Measurements from ENCODE around the gene ANGPTL8. TPM values are rescaled to one million over a fixed set of nuclear protein-coding genes. Genes with fewer than 3 reads are reported as not detected.

Gene ANGPTL8
- total RNA-seq, 4 donors from 2014 or later = not detected

DNA sequence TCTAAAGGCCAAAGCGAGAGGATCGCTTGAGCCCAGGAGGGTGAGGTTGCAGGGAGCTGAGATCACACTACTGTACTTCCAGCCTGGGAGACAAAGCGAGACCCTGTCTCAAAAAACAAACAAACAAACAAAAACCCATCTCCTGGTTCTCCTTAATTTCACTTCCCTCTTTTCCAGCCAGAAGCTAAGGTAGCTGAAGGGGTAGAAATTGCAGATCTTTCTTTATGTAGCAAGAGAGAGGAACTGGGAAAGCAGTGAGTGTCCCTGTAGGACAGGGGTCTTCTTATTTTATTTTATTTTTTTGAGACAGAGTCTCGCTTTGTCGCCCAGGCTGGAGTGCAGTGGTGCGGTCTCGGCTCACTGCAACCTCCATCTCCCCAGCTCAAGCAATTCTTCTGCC lies 52.0 kb downstream of the ANGPTL8 start:
- Histone ChIP-seq H3K4me3 (no peak overlapping the region), H3K9me3 (no peaks in the 10 kb centered on the region), H3K4me1 (peaks cover 0 to 5% (median 0%) of the 10 kb centered on the region in 4 donors), H3K27ac (no peak overlapping the region), H3K27me3 (no peaks in the 10 kb centered on the region), H3K36me3 (no peaks in the 10 kb centered on the region)
- no peak for DNase-seq
- no peak for TF ChIP-seq POLR2A (IDR thresholded peaks at IDR 0.05)
- TF ChIP-seq, protein P1, sequence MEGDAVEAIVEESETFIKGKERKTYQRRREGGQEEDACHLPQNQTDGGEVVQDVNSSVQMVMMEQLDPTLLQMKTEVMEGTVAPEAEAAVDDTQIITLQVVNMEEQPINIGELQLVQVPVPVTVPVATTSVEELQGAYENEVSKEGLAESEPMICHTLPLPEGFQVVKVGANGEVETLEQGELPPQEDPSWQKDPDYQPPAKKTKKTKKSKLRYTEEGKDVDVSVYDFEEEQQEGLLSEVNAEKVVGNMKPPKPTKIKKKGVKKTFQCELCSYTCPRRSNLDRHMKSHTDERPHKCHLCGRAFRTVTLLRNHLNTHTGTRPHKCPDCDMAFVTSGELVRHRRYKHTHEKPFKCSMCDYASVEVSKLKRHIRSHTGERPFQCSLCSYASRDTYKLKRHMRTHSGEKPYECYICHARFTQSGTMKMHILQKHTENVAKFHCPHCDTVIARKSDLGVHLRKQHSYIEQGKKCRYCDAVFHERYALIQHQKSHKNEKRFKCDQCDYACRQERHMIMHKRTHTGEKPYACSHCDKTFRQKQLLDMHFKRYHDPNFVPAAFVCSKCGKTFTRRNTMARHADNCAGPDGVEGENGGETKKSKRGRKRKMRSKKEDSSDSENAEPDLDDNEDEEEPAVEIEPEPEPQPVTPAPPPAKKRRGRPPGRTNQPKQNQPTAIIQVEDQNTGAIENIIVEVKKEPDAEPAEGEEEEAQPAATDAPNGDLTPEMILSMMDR (IDR thresholded peaks at IDR 0.05) = no peak

Other genes starting within 250 kb of the ANGPTL8 start
- gene LDLR, start 150.2 kb upstream of the ANGPTL8 start, total RNA-seq = 100 to 1,000 TPM in 3 of 4 donors, 10 to 100 TPM in 1; 75.7 to 209 (median 156) TPM
- 10 to 100 TPM in 2 of 4 donors, 1 to 10 TPM in 2; 1.7 to 28.9 (median 8.4) TPM for gene SPC24, start 83.8 kb upstream of the ANGPTL8 start, total RNA-seq
- gene KANK2, start 42.1 kb upstream of the ANGPTL8 start, total RNA-seq = 100 to 1,000 TPM in 1 of 4 donors, 10 to 100 TPM in 3; 41.9 to 283 (median 68.4) TPM
- 100 to 1,000 TPM in 3 of 4 donors, 10 to 100 TPM in 1; 66.4 to 194 (median 157) TPM for gene DOCK6, start 22.9 kb downstream of the ANGPTL8 start, total RNA-seq
- not detected for gene TSPAN16, start 56.5 kb downstream of the ANGPTL8 start, total RNA-seq
- gene RAB3D, start 100.0 kb downstream of the ANGPTL8 start, total RNA-seq = 10 to 100 TPM in 3 of 4 donors, 1 to 10 TPM in 1; 9.5 to 16.4 (median 12.7) TPM
- 100 to 1,000 TPM in 3 of 4 donors, 10 to 100 TPM in 1; 77.6 to 212 (median 168) TPM for gene TMEM205, start 106.6 kb downstream of the ANGPTL8 start, total RNA-seq
- gene CCDC159, start 106.9 kb downstream of the ANGPTL8 start, total RNA-seq = 100 to 1,000 TPM in 1 of 4 donors, 10 to 100 TPM in 3; 25.6 to 157 (median 65.6) TPM
- gene PLPPR2, start 115.8 kb downstream of the ANGPTL8 start, total RNA-seq = 10 to 100 TPM in 2 of 4 donors, 1 to 10 TPM in 2; 6.8 to 18.2 (median 10.1) TPM
- gene SWSAP1, start 135.0 kb downstream of the ANGPTL8 start, total RNA-seq = 1 to 10 TPM in 2 of 4 donors, under 1 TPM in 1, not detected in 1; 0.76 to 3.2 (median 1.9) TPM
- 1 to 10 TPM; 1.2 to 5.0 (median 3.0) TPM for gene EPOR, start 144.7 kb downstream of the ANGPTL8 start, total RNA-seq
- 10 to 100 TPM in 1 of 4 donors, 1 to 10 TPM in 3; 2.5 to 51.2 (median 6.3) TPM for gene RGL3, start 179.7 kb downstream of the ANGPTL8 start, total RNA-seq
- 1 to 10 TPM in 1 of 4 donors, not detected in 3; 1.5 TPM for gene ODAD3, start 195.5 kb downstream of the ANGPTL8 start, total RNA-seq
- 100 to 1,000 TPM; 161 to 239 (median 194) TPM for gene PRKCSH, start 196.0 kb downstream of the ANGPTL8 start, total RNA-seq
- gene ELAVL3, start 241.4 kb downstream of the ANGPTL8 start, total RNA-seq = under 1 TPM in 1 of 4 donors, not detected in 3; 0.95 TPM